Endothelial cell of umbilical vein (primary cell): ENCODE data around the gene UBE3A. TPM values are rescaled to one million over a fixed set of nuclear protein-coding genes. Genes with fewer than 3 reads are reported as not detected.
A peak's percentile ranks its signal among the peaks of the same experiment; 100 is the strongest.

Source experiments
- BruUV-seq: library from RNA; stranded (reverse); fragments of 400-500 nt; replicated peaks from 2 replicates; lab custom pipeline; 2021; lab: Mats Ljungman, UMichigan
- CTCF ChIA-PET: fragments of 300-600, 350-600 bp; sonication (Branson Sonifier 250); formaldehyde crosslinking; loops from one replicate; lab custom pipeline; 2021; ENCODE audit warnings: antibody characterized with exemption, inconsistent platforms; lab: Charles Lee
- POLR2A ChIA-PET: fragments of 300-600, 350-600 bp; sonication (Branson Sonifier 250); formaldehyde crosslinking; loops from one replicate; lab custom pipeline; 2021; ENCODE audit warnings: antibody characterized with exemption, inconsistent platforms; lab: Charles Lee
- DNase-seq: peaks from one replicate; pipeline ENCODE4 v3.0.0-alpha.2; 2011; ENCODE audit warnings: low read depth, low spot score
- FAIRE-seq: peaks from 2 replicates; lab custom pipeline; 2011; peaks lifted over from hg19 to GRCh38; lab: Jason Lieb, UNC
- H2AFZ ChIP-seq: 2 replicates; pipeline ENCODE4 v1.6.0; 2012; ENCODE audit warnings: low read depth, low read length, control low read depth, inconsistent platforms
- H3K27ac ChIP-seq: 2 replicates; pipeline ENCODE4 v1.5.1; 2011; ENCODE audit warnings: low read depth, mild to moderate bottlenecking, control low read depth, low read length, moderate library complexity; ENCODE audit not compliant: insufficient read depth
- H3K27me3 ChIP-seq, 2 experiments: 2 replicates each; pipeline versions ENCODE4 v1.6.0 to v1.6.1; 2011; ENCODE audit warnings: low read length in 2 of 2, mixed read lengths in 1 of 2; ENCODE audit not compliant: control insufficient read depth in 2 of 2, insufficient read depth in 2 of 2
- H3K36me3 ChIP-seq, 2 experiments: 2 replicates in 1 of 2; 3 replicates in 1 of 2; pipeline ENCODE4 v1.5.1; 2011; ENCODE audit warnings: low read length in 2 of 2, mild to moderate bottlenecking in 1 of 2, moderate library complexity in 1 of 2; ENCODE audit not compliant: control insufficient read depth in 2 of 2, insufficient read depth in 2 of 2; ENCODE audit errors: extremely low read depth in 1 of 2
- H3K4me1 ChIP-seq: 3 replicates; pipeline ENCODE4 v1.5.1; 2011; ENCODE audit warnings: mild to moderate bottlenecking, low read length; ENCODE audit not compliant: control insufficient read depth, insufficient read depth; ENCODE audit errors: extremely low read depth
- H3K4me2 ChIP-seq: 2 replicates; pipeline ENCODE4 v1.6.1; 2011; ENCODE audit warnings: low read length, control low read depth, mixed read lengths; ENCODE audit not compliant: insufficient read depth
- H3K4me3 ChIP-seq, 3 experiments: fragments of 200-600 bp in 1 of 3; sonication (generic), shearing (Covaris generic) in 1 of 3; replicated peaks in 1 of 3; 2 replicates each; pipeline ENCODE4 v1.5.1; 2011 to 2016; ENCODE audit warnings: control low read depth in 3 of 3, low read length in 3 of 3, mild to moderate bottlenecking in 2 of 3, inconsistent platforms in 1 of 3, low read depth in 1 of 3, moderate library complexity in 1 of 3; ENCODE audit not compliant: insufficient read depth in 1 of 3
- H3K79me2 ChIP-seq: 2 replicates; pipeline ENCODE4 v1.6.0; 2012; ENCODE audit warnings: low read length, inconsistent platforms; ENCODE audit not compliant: control insufficient read depth, insufficient read depth
- H3K9ac ChIP-seq: replicated peaks from 2 replicates; pipeline ENCODE3; 2011; ENCODE audit warnings: low read length, control low read depth; ENCODE audit not compliant: insufficient read depth; ENCODE audit errors: extremely low read depth
- H3K9me1 ChIP-seq: replicated peaks from 3 replicates; pipeline ENCODE4 v1.6.0; 2011; ENCODE audit warnings: mild to moderate bottlenecking, low read length; ENCODE audit not compliant: control insufficient read depth, insufficient read depth; ENCODE audit errors: extremely low read depth
- H3K9me3 ChIP-seq: replicated peaks from 2 replicates; pipeline ENCODE4 v1.5.1; 2012; ENCODE audit warnings: low read length, inconsistent platforms; ENCODE audit not compliant: control insufficient read depth, insufficient read depth
- H4K20me1 ChIP-seq: replicated peaks from 2 replicates; pipeline ENCODE3; 2011; ENCODE audit warnings: mild to moderate bottlenecking, low read length; ENCODE audit not compliant: control insufficient read depth, insufficient read depth; ENCODE audit errors: extremely low read depth
- EZH2 ChIP-seq: IDR thresholded peaks from 2 replicates; pipeline ENCODE4 v1.6.1; 2012; ENCODE audit warnings: borderline replicate concordance, low read depth, mild to moderate bottlenecking, moderate library complexity, low read length, inconsistent platforms; ENCODE audit not compliant: severe bottlenecking
- FOS ChIP-seq: IDR thresholded peaks from 2 replicates; pipeline ENCODE4 v1.6.1; 2011; ENCODE audit warnings: mild to moderate bottlenecking, low read length, moderate library complexity, borderline replicate concordance; ENCODE audit not compliant: insufficient read depth
- JUN ChIP-seq: IDR thresholded peaks from 2 replicates; pipeline ENCODE4 v1.6.1; 2011; ENCODE audit warnings: borderline replicate concordance, low read depth; ENCODE audit not compliant: insufficient read length, insufficient read depth
- MYC ChIP-seq: IDR thresholded peaks from one replicate; pipeline ENCODE4 v1.6.1; 2011; ENCODE audit warnings: mild to moderate bottlenecking, low read depth, low read length
- POLR2AphosphoS5 ChIP-seq: IDR thresholded peaks from 2 replicates; pipeline ENCODE4 v1.6.1; 2012; ENCODE audit warnings: low read depth, mild to moderate bottlenecking, control low read depth, low read length, moderate library complexity; ENCODE audit not compliant: insufficient read depth
- dilution Hi-C: fragments of 300-500 bp; cut with MboI; formaldehyde crosslinking; loops from one replicate; pipeline ENCODE4 v1.15.0; 2019; ENCODE audit warnings: low sequenced_read_pairs; ENCODE audit not compliant: extremely low pct_ligation_motif_present
- intact Hi-C: fragments of 100-400 bp; cut with micrococcal nuclease; formaldehyde crosslinking; loops from one replicate; pipeline ENCODE4 v1.10.0; 2022
- polyA plus RNA-seq, 4 experiments: library from polyadenylated mRNA; depleted of rRNA in 3 of 4; stranded (reverse) in 3 of 4; unstranded in 1 of 4; fragments of >200 nt; gene quantifications; 2 replicates each; pipeline versions ENCODE4 v1.2.1 to v1.2.3, GENCODE V29; 2011 to 2012; ENCODE audit warnings: missing spikeins in 1 of 4
- total RNA-seq: library from RNA; stranded (reverse); gene quantifications from 2 replicates; pipeline ENCODE4 v1.2.3, GENCODE V29; 2021
- TF ChIP-seq, protein P1 (sequence below), 2 donors: IDR thresholded peaks; 1 replicate in 1 of 2; 2 replicates in 1 of 2; pipeline ENCODE4 v1.5.1; 2011; ENCODE audit warnings: low read length in 2 of 2, mild to moderate bottlenecking in 2 of 2, moderate library complexity in 2 of 2, control low read depth in 1 of 2, inconsistent platforms in 1 of 2, low read depth in 1 of 2; ENCODE audit not compliant: insufficient read depth in 1 of 2; ENCODE audit errors: extremely low read depth in 1 of 2

The UBE3A gene
- total and polyA plus RNA-seq, 2 donors (not counting 3 experiments of a cell fraction or from before 2014, with no cell fraction given) = 8.5 to 69.3 TPM

DNA sequence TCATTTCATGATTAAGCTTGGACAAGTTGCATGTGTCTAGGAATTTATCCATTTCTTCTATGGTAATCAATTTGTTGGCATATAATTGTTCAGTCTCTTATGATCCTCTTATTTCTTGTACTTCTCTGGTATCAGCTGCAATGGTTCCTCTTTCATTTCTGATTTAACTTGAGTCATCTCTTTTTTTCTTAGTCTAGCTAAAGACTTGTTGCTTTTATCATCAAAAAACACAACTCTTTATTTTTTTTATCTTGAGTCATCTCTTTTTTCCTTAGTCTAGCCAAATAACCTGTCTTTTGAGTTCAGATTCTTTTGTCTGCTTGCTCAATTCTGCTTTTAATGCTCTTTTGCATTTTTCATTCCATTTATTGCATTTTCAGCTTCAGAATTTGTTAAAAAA lies 37.3 kb downstream of the UBE3A start:
- ChIA-PET POLR2A (no interaction called here), CTCF (interaction anchor here (1.6 kb wide), 1 partner anchor 10 kb away, joined by 6 read pairs; no protein-coding TSS in a partner anchor)
- Histone ChIP-seq H3K4me1 (peaks cover 9% of the 10 kb centered on the region), H3K9me3 (no peaks in the 10 kb centered on the region), H3K36me3 (peaks cover 2 to 5% of the 10 kb centered on the region in 2 experiments), H3K9ac (no peak overlapping the region), H2AFZ (no peak overlapping the region), H3K79me2 (peaks cover 25% of the 10 kb centered on the region), H3K4me3 (no peak overlapping the region), H3K9me1 (no peaks in the 10 kb centered on the region), H3K27ac (no peak overlapping the region), H3K4me2 (no peak overlapping the region), H3K27me3 (no peaks in the 10 kb centered on the region), H4K20me1 (no peaks in the 10 kb centered on the region)
- TF ChIP-seq MYC = no peak
- BruUV-seq = no TSS peak
- FAIRE-seq (no peak), DNase-seq (no peak)
- dilution Hi-C loops = no loop called here
- intact Hi-C loops = no loop called here

DNA sequence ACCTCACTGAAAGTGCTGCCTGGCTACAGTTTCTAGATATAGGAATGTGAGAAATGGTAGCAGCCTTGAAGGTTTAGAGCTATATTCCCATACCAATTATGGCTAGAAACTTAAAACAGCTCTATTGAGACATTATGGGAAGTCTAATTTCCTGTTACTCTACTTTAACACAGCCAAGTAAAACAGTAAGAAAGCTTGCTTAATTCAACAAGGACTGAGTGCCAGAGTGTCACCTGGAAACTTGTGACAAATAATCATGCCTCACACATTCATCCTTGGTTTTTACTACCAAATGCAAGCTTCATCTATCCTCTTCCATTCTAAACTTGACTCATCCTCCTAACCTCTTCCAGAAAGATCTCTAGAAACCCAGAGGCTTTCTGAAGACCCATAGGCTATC lies 41.7 kb downstream of the UBE3A start:
- Histone ChIP-seq H3K27ac (no peak overlapping the region), H3K36me3 (peaks cover 0 to 2% of the 10 kb centered on the region in 2 experiments), H4K20me1 (peaks cover 6% of the 10 kb centered on the region), H3K9me1 (no peaks in the 10 kb centered on the region), H3K27me3 (no peaks in the 10 kb centered on the region), H3K4me3 (no peak overlapping the region), H3K4me1 (peaks cover 23% of the 10 kb centered on the region), H2AFZ (no peak overlapping the region), H3K9ac (no peak overlapping the region), H3K79me2 (peaks cover 37% of the 10 kb centered on the region), H3K9me3 (no peaks in the 10 kb centered on the region), H3K4me2 (peak overlapping the region; percentile 8)
- POLR2A ChIA-PET = no interaction called here
- FAIRE-seq (peak; percentile 73), DNase-seq (peak; percentile 75)
- no TSS peak for BruUV-seq
- intact Hi-C loops (no loop called here), dilution Hi-C loops (no loop called here)
- CTCF ChIA-PET = interaction anchor here (0.8 to 1.5 kb wide), 6 partner anchors 8 to 77 kb away, joined by 3 to 5 read pairs (median 4); no protein-coding TSS in a partner anchor
- TF ChIP-seq, protein P1, sequence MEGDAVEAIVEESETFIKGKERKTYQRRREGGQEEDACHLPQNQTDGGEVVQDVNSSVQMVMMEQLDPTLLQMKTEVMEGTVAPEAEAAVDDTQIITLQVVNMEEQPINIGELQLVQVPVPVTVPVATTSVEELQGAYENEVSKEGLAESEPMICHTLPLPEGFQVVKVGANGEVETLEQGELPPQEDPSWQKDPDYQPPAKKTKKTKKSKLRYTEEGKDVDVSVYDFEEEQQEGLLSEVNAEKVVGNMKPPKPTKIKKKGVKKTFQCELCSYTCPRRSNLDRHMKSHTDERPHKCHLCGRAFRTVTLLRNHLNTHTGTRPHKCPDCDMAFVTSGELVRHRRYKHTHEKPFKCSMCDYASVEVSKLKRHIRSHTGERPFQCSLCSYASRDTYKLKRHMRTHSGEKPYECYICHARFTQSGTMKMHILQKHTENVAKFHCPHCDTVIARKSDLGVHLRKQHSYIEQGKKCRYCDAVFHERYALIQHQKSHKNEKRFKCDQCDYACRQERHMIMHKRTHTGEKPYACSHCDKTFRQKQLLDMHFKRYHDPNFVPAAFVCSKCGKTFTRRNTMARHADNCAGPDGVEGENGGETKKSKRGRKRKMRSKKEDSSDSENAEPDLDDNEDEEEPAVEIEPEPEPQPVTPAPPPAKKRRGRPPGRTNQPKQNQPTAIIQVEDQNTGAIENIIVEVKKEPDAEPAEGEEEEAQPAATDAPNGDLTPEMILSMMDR (IDR thresholded peaks at IDR 0.05; ENCODE audit: extremely low read depth in 1 of 2, insufficient read depth in 1 of 2, low read depth in 1 of 2, low read length in 2 of 2) = no peak
- no peak for TF ChIP-seq EZH2
- no peak for TF ChIP-seq FOS
- TF ChIP-seq MYC = no peak
- TF ChIP-seq POLR2AphosphoS5 = no peak
- no peak for TF ChIP-seq JUN
